Lung (tissue), 12 donors: Measurements from ENCODE around the gene ABCA10. TPM values are rescaled to one million over a fixed set of nuclear protein-coding genes. Genes with fewer than 3 reads are reported as not detected.

Experiments
- ATAC-seq: fragments of 200-7000 bp; cut with Tn5 transposase; one replicate; pipeline ENCODE4 v1.9.1; 2020; ENCODE audit warnings: moderate number of reproducible peaks; ENCODE audit not compliant: insufficient read depth, low FRiP score
- DNase-seq, 3 donors: peaks; one replicate each; pipeline ENCODE4 v3.0.0-alpha.2; 2013 to 2017
- H3K27ac ChIP-seq, 2 donors: one replicate each; pipeline ENCODE4 v1.5.1; 2013; ENCODE audit warnings: mild to moderate bottlenecking in 2 of 2, moderate library complexity in 2 of 2, control low read depth in 1 of 2, inconsistent platforms in 1 of 2, low read depth in 1 of 2, low read length in 1 of 2
- H3K27me3 ChIP-seq, 3 donors: one replicate each; pipeline ENCODE4 v1.5.1; 2013; ENCODE audit warnings: low read length in 2 of 3; ENCODE audit not compliant: control insufficient read depth in 3 of 3, insufficient read depth in 3 of 3
- H3K36me3 ChIP-seq, 4 donors: one replicate each; pipeline ENCODE4 v1.5.1; 2013; ENCODE audit warnings: low read length in 4 of 4, mild to moderate bottlenecking in 1 of 4, moderate library complexity in 1 of 4; ENCODE audit not compliant: control insufficient read depth in 4 of 4, insufficient read depth in 4 of 4
- H3K4me1 ChIP-seq, 5 donors: one replicate each; pipeline ENCODE4 v1.5.1; 2013; ENCODE audit warnings: low read length in 5 of 5, mild to moderate bottlenecking in 2 of 5, moderate library complexity in 1 of 5; ENCODE audit not compliant: control insufficient read depth in 5 of 5, insufficient read depth in 5 of 5
- H3K4me3 ChIP-seq: one replicate; pipeline ENCODE4 v1.5.1; 2013; ENCODE audit warnings: mild to moderate bottlenecking, control low read depth, moderate library complexity
- H3K9ac ChIP-seq, 2 donors: one replicate each; pipeline ENCODE4 v1.5.1; 2013; ENCODE audit warnings: low read length in 2 of 2, control low read depth in 1 of 2; ENCODE audit not compliant: insufficient read depth in 1 of 2
- H3K9me3 ChIP-seq, 4 donors: one replicate each; pipeline ENCODE4 v1.5.1; 2013; ENCODE audit warnings: low read length in 3 of 4, mild to moderate bottlenecking in 1 of 4, moderate library complexity in 1 of 4; ENCODE audit not compliant: control insufficient read depth in 4 of 4, insufficient read depth in 3 of 4
- WGBS, 2 donors: extraction: QIAGEN DNeasy Blood & Tissue Kit; methylation state at CpG; one replicate each; pipeline ENCODE4 v1.1.7; 2013; 5-methylcytosine and 5-hydroxymethylcytosine counted together
- polyA plus RNA-seq, 2 donors: library from polyadenylated mRNA; stranded (reverse); fragments of 200-250 nt; gene quantifications; one replicate each; pipeline ENCODE4 v1.2.1, GENCODE V29; 2013
- total RNA-seq, 2 donors: library from RNA; depleted of rRNA in 1 of 2; stranded (reverse); fragments of >200 nt in 1 of 2; gene quantifications; one replicate each; pipeline ENCODE4 v1.2.1, GENCODE V29; 2014 to 2021
- TF ChIP-seq, protein P1 (sequence below): IDR thresholded peaks from 2 replicates; pipeline ENCODE4 v1.5.1; 2012; ENCODE audit warnings: mild to moderate bottlenecking; ENCODE audit errors: control extremely low read depth, extremely low read depth
- donor health status: control.
- donor health status: control.
- donor health status: Bipolar disorder and iron deficiency.
- donor health status: healthy.
- donor health status: DM: yes; HTN: yes; CAD: no.

The ABCA10 gene
- total and polyA plus RNA-seq, 4 donors, result 0.29 to 26.6 (median 7.2) TPM

DNA sequence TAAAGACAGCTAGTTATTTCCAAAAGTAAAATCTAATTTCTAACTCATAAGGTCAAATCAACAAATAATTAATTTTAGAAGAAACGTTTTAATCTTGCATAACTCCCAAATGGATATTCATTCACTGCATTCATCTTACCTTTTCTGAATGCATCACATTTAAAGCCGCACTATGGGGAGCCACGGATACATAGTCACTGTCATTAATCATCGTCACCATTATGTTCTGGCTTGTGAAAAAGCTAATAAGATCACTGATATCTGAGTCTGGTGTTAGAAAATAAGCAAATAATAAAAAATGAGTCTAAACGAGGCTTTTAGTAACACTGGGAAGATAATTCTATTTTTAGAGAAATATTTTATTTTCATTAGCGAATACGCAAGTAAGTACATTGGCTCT is 42.4 kb upstream of the ABCA10 start:
- 85 to 88% methylated on average over 7 of the region's 7 CpGs for WGBS, 2 donors
- Histone ChIP-seq H3K9ac (no peak overlapping the region), H3K4me3 (no peak overlapping the region), H3K36me3 (no peaks in the 10 kb centered on the region), H3K4me1 (no peaks in the 10 kb centered on the region), H3K27ac (no peak overlapping the region), H3K27me3 (no peaks in the 10 kb centered on the region), H3K9me3 (no peaks in the 10 kb centered on the region)
- TF ChIP-seq, protein P1, sequence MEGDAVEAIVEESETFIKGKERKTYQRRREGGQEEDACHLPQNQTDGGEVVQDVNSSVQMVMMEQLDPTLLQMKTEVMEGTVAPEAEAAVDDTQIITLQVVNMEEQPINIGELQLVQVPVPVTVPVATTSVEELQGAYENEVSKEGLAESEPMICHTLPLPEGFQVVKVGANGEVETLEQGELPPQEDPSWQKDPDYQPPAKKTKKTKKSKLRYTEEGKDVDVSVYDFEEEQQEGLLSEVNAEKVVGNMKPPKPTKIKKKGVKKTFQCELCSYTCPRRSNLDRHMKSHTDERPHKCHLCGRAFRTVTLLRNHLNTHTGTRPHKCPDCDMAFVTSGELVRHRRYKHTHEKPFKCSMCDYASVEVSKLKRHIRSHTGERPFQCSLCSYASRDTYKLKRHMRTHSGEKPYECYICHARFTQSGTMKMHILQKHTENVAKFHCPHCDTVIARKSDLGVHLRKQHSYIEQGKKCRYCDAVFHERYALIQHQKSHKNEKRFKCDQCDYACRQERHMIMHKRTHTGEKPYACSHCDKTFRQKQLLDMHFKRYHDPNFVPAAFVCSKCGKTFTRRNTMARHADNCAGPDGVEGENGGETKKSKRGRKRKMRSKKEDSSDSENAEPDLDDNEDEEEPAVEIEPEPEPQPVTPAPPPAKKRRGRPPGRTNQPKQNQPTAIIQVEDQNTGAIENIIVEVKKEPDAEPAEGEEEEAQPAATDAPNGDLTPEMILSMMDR, result no peak
- no peak for ATAC-seq
- DNase-seq, result no peak

DNA sequence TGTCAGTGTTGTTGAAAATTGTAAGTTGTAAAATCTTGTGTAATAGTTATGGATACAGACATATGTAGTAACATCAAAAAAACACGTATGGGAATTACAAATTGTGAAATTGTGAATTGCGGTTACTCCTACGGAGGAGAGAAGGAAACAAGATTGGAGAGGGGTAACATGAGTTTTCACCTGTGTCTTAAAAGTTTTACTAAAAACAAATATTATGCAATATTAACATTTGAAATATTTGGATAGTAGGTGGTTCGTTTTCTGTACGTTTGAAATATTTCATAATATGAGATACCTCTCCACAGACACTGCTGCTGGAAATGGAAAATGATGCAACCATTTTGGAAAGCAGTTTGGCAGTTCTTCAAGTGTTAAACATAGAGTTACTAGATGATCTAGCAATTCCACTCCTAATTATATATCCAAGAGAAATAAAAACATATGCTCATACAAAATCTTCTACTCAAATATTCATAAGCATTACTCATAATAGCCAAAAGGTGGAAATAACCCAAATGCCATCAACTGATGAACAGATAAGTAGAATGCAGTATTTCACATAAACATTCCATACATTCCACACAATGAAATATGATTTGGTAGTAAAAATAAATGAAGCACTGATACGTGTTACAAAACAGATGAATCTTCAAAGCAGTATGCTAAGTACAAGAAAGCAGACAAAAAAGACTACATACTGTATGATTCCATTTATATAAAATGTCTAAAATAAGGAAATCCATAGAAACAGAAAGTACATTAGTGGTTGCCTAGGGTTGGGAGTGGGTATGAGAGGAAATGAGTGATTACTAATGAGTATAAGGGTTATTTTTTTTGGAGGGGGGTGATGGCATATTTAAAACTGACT is 40.7 kb upstream of the ABCA10 start:
- DNase-seq (peak in 2 of 3 donors; percentile 22 to 33), ATAC-seq (no peak)
- Histone ChIP-seq H3K9me3 (no peaks in the 10 kb centered on the region), H3K27me3 (no peaks in the 10 kb centered on the region), H3K9ac (no peak overlapping the region), H3K27ac (no peak overlapping the region), H3K4me1 (no peaks in the 10 kb centered on the region), H3K36me3 (no peaks in the 10 kb centered on the region), H3K4me3 (no peak overlapping the region)
- WGBS, 2 donors, result 29 to 52% methylated on average over 6 of the region's 6 CpGs
- TF ChIP-seq, protein P1, result no peak

DNA sequence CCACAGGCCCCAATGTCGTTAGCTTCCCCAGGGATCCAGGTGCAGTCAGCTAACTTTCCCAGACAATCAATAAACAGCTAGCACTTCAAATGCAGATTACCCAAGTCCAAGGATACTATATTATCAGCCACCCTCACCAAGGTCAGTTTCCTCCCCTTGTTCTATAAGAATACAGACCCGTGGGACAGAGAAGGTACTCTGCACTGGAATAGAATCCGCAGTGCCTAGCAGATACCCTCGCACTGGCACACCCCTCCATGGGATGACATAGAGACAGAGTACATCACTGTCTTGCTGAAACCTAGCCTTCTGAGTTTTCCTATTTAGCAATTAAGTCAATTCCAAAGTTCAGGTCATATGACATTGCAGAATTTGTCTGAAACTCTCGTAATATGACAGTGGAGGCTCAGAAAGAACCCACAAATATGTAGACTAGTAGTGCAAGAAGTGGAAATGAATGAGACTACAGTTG is 40.0 kb upstream of the ABCA10 start:
- Histone ChIP-seq H3K27me3 (no peaks in the 10 kb centered on the region), H3K4me3 (no peak overlapping the region), H3K9ac (no peak overlapping the region), H3K27ac (no peak overlapping the region), H3K9me3 (no peaks in the 10 kb centered on the region), H3K4me1 (no peaks in the 10 kb centered on the region), H3K36me3 (no peaks in the 10 kb centered on the region)
- TF ChIP-seq, protein P1, result no peak
- no peak for ATAC-seq
- no peak for DNase-seq
- 85 to 91% methylated on average over 5 of the region's 5 CpGs for WGBS, 2 donors
